ENCODE measurements around the gene SOSTDC1. TPM values are rescaled to one million over a fixed set of nuclear protein-coding genes. Genes with fewer than 3 reads are reported as not detected.
"Not testable (repeated sequence)": the region's sequence is repeated elsewhere in the genome, so short reads cannot be mapped to it uniquely, and the experiment has no call there.

SOSTDC1 gene
- polyA plus RNA-seq, 6 donors from 2014 or later: not detected

DNA sequence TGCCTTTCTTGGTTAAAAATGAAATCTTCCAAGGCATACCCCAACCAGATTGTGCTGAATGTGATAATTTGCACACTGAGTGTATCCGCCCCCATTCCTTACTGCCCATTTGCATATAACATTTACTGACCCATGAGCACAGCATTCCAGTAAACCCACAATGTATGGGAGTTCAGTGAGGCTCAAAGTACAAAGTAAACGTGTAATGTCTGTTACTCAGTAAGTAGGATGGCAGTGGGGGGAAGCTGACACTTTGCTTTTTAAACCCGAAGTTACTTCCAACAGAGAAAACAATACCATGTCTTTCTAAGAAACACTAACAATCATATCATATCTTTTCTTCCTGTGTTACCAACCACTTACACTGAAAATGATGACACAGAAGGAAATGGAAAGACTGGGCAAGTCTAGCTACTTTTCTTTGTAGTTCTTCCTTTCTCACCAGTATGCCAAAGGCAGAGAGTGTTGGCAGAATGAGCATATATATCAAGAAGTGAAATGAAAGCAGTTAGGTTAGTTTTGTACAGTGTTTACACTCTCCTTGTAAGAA lies 27.1 kb upstream of the SOSTDC1 start:
- no peak overlapping the region for H3K27ac Mint-ChIP-seq
- ATAC-seq (ENCODE audit: low read depth in 2 of 2) (no peak), DNase-seq (no peak)
- H3K27me3 Mint-ChIP-seq: peaks cover 0 to 9% (median 0%) of the 10 kb centered on the region in 3 donors
- H3K4me3 Mint-ChIP-seq: no peak overlapping the region
- no peaks in the 10 kb centered on the region for H3K4me1 Mint-ChIP-seq
- H3K9me3 Mint-ChIP-seq: peaks cover 0 to 4% (median 0%) of the 10 kb centered on the region in 7 donors
- no peaks in the 10 kb centered on the region for H3K36me3 Mint-ChIP-seq

DNA sequence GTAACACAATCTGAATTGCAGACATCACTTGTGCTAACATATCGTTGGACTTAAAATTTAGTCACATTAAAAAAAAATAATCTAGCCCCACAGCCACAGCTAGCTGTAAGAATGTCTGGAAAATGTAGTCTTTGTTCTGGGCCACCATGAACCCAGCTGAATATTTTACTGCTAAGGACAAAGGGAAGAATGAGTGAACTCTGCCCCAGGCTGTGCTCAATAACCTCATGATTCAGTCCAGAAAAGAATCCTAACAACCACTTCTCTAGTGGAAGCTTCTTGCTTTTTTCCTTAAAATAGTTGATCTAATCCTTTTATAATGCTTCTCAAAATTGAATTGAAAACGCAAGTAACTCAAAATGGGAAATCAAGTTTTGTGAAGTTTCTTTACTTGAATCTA lies 25.6 kb upstream of the SOSTDC1 start:
- ATAC-seq (ENCODE audit: low read depth in 2 of 2) (no peak), DNase-seq (no peak)
- no peaks in the 10 kb centered on the region for H3K27me3 Mint-ChIP-seq
- no peak overlapping the region for H3K27ac Mint-ChIP-seq
- H3K36me3 Mint-ChIP-seq: peaks cover 0 to 6% of the 10 kb centered on the region in 2 donors
- H3K4me3 Mint-ChIP-seq: no peak overlapping the region
- no peaks in the 10 kb centered on the region for H3K4me1 Mint-ChIP-seq
- H3K9me3 Mint-ChIP-seq: peaks cover 0 to 6% (median 0%) of the 10 kb centered on the region in 7 donors

DNA sequence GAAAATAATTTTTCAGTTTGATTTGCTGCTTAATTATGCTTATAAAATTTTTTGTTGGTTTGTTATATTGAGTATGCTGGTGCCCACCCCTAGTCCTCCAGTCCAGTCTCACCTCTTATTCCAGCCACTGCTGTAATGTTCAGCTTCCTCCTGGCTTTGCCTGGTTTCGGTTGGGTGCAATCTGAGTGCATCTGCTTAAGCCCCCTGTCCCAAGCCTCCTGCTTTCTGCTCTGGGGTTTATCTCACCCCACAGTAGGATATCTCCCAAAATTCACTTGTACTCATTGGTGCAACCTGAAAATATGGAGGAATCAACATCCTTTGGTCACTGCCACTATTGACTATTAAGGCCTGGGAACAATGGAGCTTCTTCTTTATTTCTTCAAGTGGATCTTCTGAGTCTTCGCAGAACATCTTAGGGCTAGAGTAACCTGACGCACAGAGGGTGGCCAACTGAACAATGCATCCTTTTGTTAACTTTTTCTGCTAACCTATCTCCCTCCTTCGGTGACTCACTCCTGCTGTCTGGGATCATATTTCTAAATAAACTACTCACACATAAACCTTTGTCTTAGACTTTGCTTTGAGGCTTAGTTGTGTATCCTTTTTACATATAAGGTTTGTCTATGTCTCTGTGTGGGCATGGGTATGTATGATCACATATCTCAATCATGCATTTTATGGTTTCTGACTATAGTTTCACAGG lies 19.1 kb upstream of the SOSTDC1 start:
- DNase-seq: no peak
- H3K27me3 Mint-ChIP-seq: no peaks in the 10 kb centered on the region
- no peak for ATAC-seq (ENCODE audit: low read depth in 2 of 2)
- H3K4me1 Mint-ChIP-seq: no peaks in the 10 kb centered on the region
- H3K27ac Mint-ChIP-seq: no peak overlapping the region
- peaks cover 0 to 6% of the 10 kb centered on the region in 2 donors for H3K36me3 Mint-ChIP-seq
- H3K9me3 Mint-ChIP-seq: peaks cover 0 to 6% (median 0%) of the 10 kb centered on the region in 7 donors
- no peak overlapping the region for H3K4me3 Mint-ChIP-seq

DNA sequence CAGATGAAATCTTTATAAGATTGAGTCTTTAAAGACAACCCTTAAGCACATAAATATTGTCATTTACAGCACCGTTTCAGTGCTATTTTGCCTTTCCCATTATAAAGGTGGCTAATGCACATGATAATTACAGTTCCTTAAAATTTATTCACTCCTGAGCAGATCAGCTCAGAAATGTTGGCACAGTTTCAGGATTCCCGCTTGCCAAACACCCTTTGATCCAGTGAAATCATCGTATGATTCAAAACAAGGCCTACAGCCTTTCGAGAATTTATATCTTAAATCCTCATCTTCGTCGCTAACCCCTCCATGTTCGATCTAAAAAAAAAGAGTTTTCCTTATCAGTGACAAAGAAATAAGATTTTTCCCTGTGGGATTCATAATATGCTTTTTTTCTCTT lies 14.1 kb upstream of the SOSTDC1 start:
- Mint-ChIP-seq H3K4me1 (no peaks in the 10 kb centered on the region), H3K9me3 (no peaks in the 10 kb centered on the region), H3K36me3 (no peaks in the 10 kb centered on the region), H3K27me3 (peaks cover 5 to 6% (median 6%) of the 10 kb centered on the region in 3 donors), H3K4me3 (no peak overlapping the region), H3K27ac (no peak overlapping the region)
- DNase-seq: no peak
- ATAC-seq (ENCODE audit: low read depth in 2 of 2): no peak

DNA sequence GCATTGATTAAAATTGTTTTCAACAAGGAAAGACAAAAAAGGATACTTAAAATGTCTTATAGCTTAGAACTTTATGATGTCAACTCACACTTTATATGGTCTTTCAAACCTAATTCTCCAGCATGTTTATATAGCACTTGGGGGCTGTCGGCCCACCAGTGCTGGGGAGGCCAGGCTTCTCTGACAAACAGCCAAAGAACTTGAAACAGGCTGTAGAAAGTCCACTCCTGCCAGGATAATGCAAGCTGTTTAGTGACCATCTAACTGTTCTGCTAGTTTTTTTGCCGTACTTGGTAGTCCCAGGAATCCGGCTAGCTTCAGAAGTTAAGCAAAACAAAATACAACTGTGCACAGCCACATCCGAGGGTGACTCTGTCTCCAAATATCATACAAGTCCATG lies 13.6 kb upstream of the SOSTDC1 start:
- ATAC-seq (ENCODE audit: low read depth in 2 of 2): no peak
- H3K36me3 Mint-ChIP-seq: no peaks in the 10 kb centered on the region
- peaks cover 6 to 9% (median 6%) of the 10 kb centered on the region in 3 donors for H3K27me3 Mint-ChIP-seq
- H3K4me1 Mint-ChIP-seq: no peaks in the 10 kb centered on the region
- H3K9me3 Mint-ChIP-seq: no peaks in the 10 kb centered on the region
- H3K4me3 Mint-ChIP-seq: no peak overlapping the region
- H3K27ac Mint-ChIP-seq: no peak overlapping the region
- DNase-seq: no peak

DNA sequence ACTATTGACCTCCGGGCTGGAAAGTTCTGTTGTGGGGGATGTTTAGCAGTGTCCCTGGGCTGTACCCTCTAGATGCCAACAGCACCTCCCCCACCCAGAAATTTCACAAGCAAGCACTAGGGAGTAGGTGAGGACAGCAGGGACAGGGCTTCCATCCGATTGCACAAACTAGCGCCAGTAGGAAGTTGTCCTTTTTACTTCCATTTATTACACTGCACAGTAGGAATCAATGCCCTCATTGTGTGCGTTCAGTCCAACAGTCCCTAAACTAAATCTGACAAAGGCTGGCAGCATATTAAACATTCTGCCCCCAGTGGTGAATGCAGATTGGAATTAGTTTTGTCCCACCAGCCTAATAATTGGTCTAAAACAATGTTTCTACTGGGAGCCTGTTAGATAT lies 6.4 kb upstream of the SOSTDC1 start:
- H3K9me3 Mint-ChIP-seq: no peaks in the 10 kb centered on the region
- no peak overlapping the region for H3K4me3 Mint-ChIP-seq
- peaks cover 6 to 10% (median 6%) of the 10 kb centered on the region in 3 donors for H3K27me3 Mint-ChIP-seq
- no peak overlapping the region for H3K27ac Mint-ChIP-seq
- DNase-seq (no peak), ATAC-seq (ENCODE audit: low read depth in 2 of 2) (no peak)
- H3K36me3 Mint-ChIP-seq: no peaks in the 10 kb centered on the region
- H3K4me1 Mint-ChIP-seq: no peaks in the 10 kb centered on the region

DNA sequence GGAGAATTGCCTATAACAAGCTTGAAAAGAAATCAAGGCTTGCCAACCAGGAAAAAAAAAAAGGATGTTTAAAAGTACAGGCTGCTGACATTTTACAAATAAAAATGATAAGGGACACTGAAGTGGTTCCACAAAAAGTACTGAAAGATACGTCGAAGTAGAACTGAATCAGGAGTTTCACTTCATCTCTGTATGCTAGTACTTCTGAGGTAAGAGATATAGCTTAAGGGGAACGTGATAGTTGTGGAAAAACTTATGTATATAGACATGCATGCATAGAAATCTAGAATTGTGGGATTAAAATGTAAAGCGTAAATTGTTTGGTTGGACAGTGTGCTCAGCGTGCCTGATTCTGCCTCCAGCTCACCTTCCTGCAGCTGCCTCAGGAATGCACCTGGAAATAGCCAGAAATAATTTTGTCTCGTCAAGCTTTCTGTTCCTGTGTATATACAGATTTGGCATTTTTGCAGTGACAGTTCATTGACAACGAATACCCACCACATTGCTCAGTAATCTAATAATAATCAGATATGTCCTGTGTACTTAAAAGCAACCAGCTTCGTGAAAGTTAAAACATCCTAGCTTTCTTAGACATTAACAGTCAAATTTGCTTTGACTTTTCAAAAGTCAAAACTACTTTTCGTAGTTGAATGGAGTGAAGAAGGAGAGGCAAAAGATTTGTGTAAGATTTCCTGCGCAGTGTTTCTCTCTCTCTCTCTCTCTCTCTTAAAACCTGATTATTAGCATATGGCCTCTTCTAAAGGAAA lies 1.4 kb downstream of the SOSTDC1 start:
- no peaks in the 10 kb centered on the region for H3K36me3 Mint-ChIP-seq
- no peaks in the 10 kb centered on the region for H3K9me3 Mint-ChIP-seq
- DNase-seq (no peak), ATAC-seq (ENCODE audit: low read depth in 2 of 2) (no peak)
- peaks cover 0 to 4% (median 0%) of the 10 kb centered on the region in 3 donors for H3K4me1 Mint-ChIP-seq
- no peak overlapping the region for H3K4me3 Mint-ChIP-seq
- H3K27ac Mint-ChIP-seq: no peak overlapping the region
- H3K27me3 Mint-ChIP-seq: no peaks in the 10 kb centered on the region

DNA sequence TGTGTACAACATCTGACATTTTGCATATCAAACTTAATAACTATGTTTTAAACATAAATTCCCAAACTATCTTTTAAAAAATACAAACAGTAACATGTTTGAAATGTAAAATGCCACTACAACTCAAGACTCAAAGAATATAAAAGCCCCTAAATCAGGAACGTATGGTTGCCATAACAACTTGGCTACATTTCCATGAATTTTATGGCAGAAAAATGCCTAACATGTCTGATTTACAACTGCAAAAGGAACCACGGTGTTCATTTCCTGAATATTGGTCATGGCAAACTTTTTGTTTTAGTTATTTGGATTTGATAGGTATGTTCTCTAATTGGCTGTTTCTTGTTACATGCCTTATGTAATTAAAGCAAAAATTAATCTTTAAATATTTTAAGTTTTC lies 2.0 kb downstream of the SOSTDC1 start:
- peaks cover 0 to 4% (median 0%) of the 10 kb centered on the region in 3 donors for H3K4me1 Mint-ChIP-seq
- H3K36me3 Mint-ChIP-seq: no peaks in the 10 kb centered on the region
- no peaks in the 10 kb centered on the region for H3K27me3 Mint-ChIP-seq
- H3K4me3 Mint-ChIP-seq: no peak overlapping the region
- no peak overlapping the region for H3K27ac Mint-ChIP-seq
- no peaks in the 10 kb centered on the region for H3K9me3 Mint-ChIP-seq
- no peak for DNase-seq
- no peak for ATAC-seq (ENCODE audit: low read depth in 2 of 2)

DNA sequence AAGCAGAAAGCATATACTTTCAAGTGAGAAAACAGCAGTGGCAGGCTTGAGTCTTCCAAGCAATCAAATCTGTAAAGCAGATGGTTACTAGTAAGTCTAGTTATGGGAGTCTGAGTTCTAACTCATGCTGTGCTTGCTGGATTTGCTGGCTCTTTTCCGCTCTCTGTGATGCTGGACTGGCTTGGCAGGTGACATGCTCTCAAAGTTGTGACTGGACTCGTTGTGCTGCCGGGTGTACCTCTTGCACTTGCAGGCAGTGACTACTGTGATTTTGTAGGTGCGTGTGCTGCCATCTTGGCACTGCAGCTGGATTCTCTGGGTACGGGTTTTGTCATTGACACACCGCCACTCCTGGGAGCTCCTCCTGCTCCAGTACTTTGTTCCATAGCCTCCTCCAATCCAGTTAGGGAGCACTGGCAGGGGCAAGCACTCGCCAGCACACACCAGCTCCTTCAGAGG lies 3.1 kb downstream of the SOSTDC1 start:
- H3K4me1 Mint-ChIP-seq: peaks cover 0 to 4% (median 0%) of the 10 kb centered on the region in 3 donors

DNA sequence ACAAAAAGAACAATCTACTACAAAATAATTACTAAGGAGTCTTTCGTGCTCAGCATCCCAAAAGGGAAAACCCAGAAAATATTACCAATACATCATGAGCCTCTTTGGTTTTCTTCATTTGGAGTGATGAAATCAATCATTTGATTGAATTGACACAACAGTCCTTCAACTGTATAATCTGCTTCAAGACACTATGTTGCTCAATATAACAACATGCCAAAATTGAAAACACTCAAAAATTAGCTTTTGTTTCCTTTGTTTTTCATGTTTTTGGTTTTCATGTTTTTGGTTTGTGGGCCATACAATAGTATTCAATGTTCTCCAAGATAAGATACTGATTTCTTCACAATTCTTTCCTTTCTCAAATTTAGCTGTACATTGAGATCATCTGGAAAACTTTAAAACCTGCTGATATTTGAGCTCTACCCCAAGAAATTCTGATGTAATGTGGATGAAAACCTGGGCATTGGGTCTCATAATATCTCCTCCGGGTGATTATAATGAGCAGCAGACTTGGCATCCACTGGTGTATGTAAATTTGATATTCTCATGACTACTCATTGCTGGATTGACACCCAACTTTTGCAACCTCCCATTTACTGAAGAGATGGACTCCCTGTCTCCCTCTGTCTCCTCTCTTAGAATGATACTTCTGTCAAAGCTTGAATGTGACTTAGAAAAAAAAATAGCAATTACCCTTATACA lies 4.6 kb downstream of the SOSTDC1 start:
- peaks cover 0 to 4% (median 0%) of the 10 kb centered on the region in 3 donors for H3K4me1 Mint-ChIP-seq
- ATAC-seq (ENCODE audit: low read depth in 2 of 2): no peak
- DNase-seq: no peak
- H3K9me3 Mint-ChIP-seq: no peaks in the 10 kb centered on the region
- no peaks in the 10 kb centered on the region for H3K36me3 Mint-ChIP-seq
- no peaks in the 10 kb centered on the region for H3K27me3 Mint-ChIP-seq
- peak overlapping the region in 1 of 6 donors; percentile 6 for H3K27ac Mint-ChIP-seq
- no peak overlapping the region for H3K4me3 Mint-ChIP-seq

More for the DNA sequence above, 3.1 kb downstream of the SOSTDC1 start:
- no peaks in the 10 kb centered on the region for H3K27me3 Mint-ChIP-seq
- no peak overlapping the region for H3K27ac Mint-ChIP-seq
- H3K36me3 Mint-ChIP-seq: no peaks in the 10 kb centered on the region
- ATAC-seq (ENCODE audit: low read depth in 2 of 2): no peak
- H3K4me3 Mint-ChIP-seq: no peak overlapping the region
- no peaks in the 10 kb centered on the region for H3K9me3 Mint-ChIP-seq
- DNase-seq: no peak

DNA sequence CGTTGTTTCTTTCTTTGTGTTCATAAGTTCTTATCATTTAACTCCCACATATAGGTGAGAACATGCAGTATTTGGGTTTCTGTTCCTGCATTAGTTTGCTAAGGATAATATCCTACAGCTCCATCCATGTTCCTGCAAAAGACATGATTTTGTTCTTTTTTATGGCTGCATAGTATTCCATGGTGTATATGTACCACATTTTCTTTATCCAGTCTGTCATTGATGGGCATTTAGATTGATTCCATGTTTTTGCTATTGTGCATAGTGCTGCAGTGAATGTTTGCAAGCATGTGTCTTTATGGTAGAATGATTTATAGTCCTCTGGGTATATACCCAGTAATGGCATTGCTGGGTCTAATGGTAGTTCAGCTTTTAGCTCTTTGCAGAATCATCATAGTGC lies 9.2 kb downstream of the SOSTDC1 start:
- H3K4me3 Mint-ChIP-seq, H3K27ac Mint-ChIP-seq: not testable (repeated sequence)

DNA sequence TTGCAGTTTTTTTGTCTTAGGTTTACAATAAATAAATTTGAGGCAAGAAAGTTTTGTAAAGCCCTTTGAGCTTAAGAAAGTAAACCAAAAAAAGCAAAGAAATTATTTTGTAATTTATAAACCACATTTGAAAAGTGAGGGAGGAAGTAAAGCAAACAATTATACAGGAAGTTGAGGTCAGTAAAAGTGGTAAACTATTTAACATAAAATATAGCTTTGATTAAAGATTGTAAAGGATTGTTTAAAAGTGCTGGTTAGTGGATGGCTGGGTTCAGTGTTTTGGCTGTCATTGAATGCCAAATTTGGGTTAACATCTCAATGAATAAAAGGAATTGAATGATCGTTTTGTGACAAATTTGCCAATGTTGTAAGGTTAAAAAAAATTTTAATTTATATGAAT lies 9.9 kb downstream of the SOSTDC1 start:
- Mint-ChIP-seq H3K36me3 (no peaks in the 10 kb centered on the region), H3K27ac (no peak overlapping the region), H3K4me1 (no peaks in the 10 kb centered on the region), H3K27me3 (peaks cover 0 to 8% (median 4%) of the 10 kb centered on the region in 3 donors), H3K4me3 (no peak overlapping the region), H3K9me3 (no peaks in the 10 kb centered on the region)
- ATAC-seq (ENCODE audit: low read depth in 2 of 2) (no peak), DNase-seq (no peak)

More for the DNA sequence above, 9.2 kb downstream of the SOSTDC1 start:
- not testable (repeated sequence) for H3K36me3 Mint-ChIP-seq; H3K27me3 Mint-ChIP-seq; ATAC-seq (ENCODE audit: low read depth in 2 of 2); H3K9me3 Mint-ChIP-seq; DNase-seq; H3K4me1 Mint-ChIP-seq

DNA sequence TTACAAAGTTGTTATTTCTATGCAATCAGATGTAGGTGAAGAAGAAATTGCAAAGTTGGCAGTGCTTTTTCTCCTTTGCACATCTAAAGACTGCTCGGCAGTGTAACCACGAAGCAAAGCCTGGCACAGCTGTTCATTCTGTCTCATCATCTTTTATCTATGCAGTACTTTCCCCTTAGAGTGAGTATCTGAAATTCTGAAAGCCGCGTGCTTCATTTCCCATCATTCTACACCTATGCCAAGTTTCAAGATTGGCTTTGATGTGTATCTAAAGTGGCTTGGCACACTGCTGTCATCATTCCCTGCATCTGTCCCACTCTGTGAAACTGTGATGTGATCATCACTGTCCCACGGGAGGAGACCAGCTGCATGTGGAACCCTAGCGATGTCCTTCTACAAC lies 15.2 kb downstream of the SOSTDC1 start:
- no peak overlapping the region for H3K4me3 Mint-ChIP-seq
- no peaks in the 10 kb centered on the region for H3K36me3 Mint-ChIP-seq
- H3K27ac Mint-ChIP-seq: no peak overlapping the region
- ATAC-seq (ENCODE audit: low read depth in 2 of 2) (no peak), DNase-seq (no peak)
- peaks cover 0 to 8% (median 4%) of the 10 kb centered on the region in 3 donors for H3K27me3 Mint-ChIP-seq
- H3K9me3 Mint-ChIP-seq: no peaks in the 10 kb centered on the region
- H3K4me1 Mint-ChIP-seq: no peaks in the 10 kb centered on the region
